ENCODE results near the gene TNFRSF4. TPM values are rescaled to one million over a fixed set of nuclear protein-coding genes. Genes with fewer than 3 reads are reported as not detected.
"Not testable (repeated sequence)": the region's sequence is repeated elsewhere in the genome, so short reads cannot be mapped to it uniquely, and the experiment has no call there.

TNFRSF4 gene
- total RNA-seq, 6 experiments from 2014 or later, result 0.17 TPM; not detected in 5

GRCh38 chr1:1177452-1178206 lies 36.3 kb downstream of the TNFRSF4 start:
- DNase-seq, result no peak
- Mint-ChIP-seq H3K4me3 (no peak overlapping the region), H3K4me1 (ENCODE audit: low read depth) (no peaks in the 10 kb centered on the region), H3K9me3 (no peaks in the 10 kb centered on the region), H3K27ac (no peak overlapping the region), H3K27me3 (ENCODE audit: insufficient read depth) (peaks cover 24% of the 10 kb centered on the region), H3K36me3 (ENCODE audit: low read depth) (no peaks in the 10 kb centered on the region)
- TF ChIP-seq CTCF (IDR thresholded peaks at IDR 0.05), result no peak

- H3K9me3 Mint-ChIP-seq, result no peaks in the 10 kb centered on the region
- no peak for TF ChIP-seq CTCF (IDR thresholded peaks at IDR 0.05)
- H3K4me1 Mint-ChIP-seq (ENCODE audit: low read depth), result no peaks in the 10 kb centered on the region
- no peak overlapping the region for H3K27ac Mint-ChIP-seq
- H3K27me3 Mint-ChIP-seq (ENCODE audit: insufficient read depth), result peaks cover 25% of the 10 kb centered on the region
- H3K36me3 Mint-ChIP-seq (ENCODE audit: low read depth), result no peaks in the 10 kb centered on the region
- DNase-seq, result no peak
- no peak overlapping the region for H3K4me3 Mint-ChIP-seq
Measured at GRCh38 chr1:1176931-1177330, 37.0 kb downstream of the TNFRSF4 start.

- H3K27ac Mint-ChIP-seq; H3K4me3 Mint-ChIP-seq; DNase-seq; H3K9me3 Mint-ChIP-seq; H3K36me3 Mint-ChIP-seq (ENCODE audit: low read depth); H3K4me1 Mint-ChIP-seq (ENCODE audit: low read depth): not testable (repeated sequence)
- peaks cover 26% of the 10 kb centered on the region for H3K27me3 Mint-ChIP-seq (ENCODE audit: insufficient read depth)
Measured at GRCh38 chr1:1176063-1176761, 37.7 kb downstream of the TNFRSF4 start.

GRCh38 chr1:1175221-1176062 lies 38.5 kb downstream of the TNFRSF4 start:
- no peak overlapping the region for H3K4me3 Mint-ChIP-seq
- peaks cover 27% of the 10 kb centered on the region for H3K27me3 Mint-ChIP-seq (ENCODE audit: insufficient read depth)
- H3K9me3 Mint-ChIP-seq, result no peaks in the 10 kb centered on the region
- H3K4me1 Mint-ChIP-seq (ENCODE audit: low read depth), result no peaks in the 10 kb centered on the region
- H3K27ac Mint-ChIP-seq, result no peak overlapping the region
- TF ChIP-seq CTCF (IDR thresholded peaks at IDR 0.05), result no peak
- no peaks in the 10 kb centered on the region for H3K36me3 Mint-ChIP-seq (ENCODE audit: low read depth)
- DNase-seq, result no peak

- Mint-ChIP-seq H3K4me1 (ENCODE audit: low read depth) (no peaks in the 10 kb centered on the region), H3K4me3 (no peak within 1 kb of the TSS), H3K27ac (no peak within 1 kb of the TSS), H3K36me3 (ENCODE audit: low read depth) (no peaks in the 10 kb centered on the region), H3K27me3 (ENCODE audit: insufficient read depth) (peaks cover 30% of the 10 kb centered on the region), H3K9me3 (no peaks in the 10 kb centered on the region)
- TF ChIP-seq CTCF (IDR thresholded peaks at IDR 0.05), result no peak
- DNase-seq, result no peak
Measured at GRCh38 chr1:1173793-1174415, 40.0 kb downstream of the TNFRSF4 start, which contains the start of gene TTLL10. TSS of gene TTLL10 (plus strand) at chr1:1173880. CDS start at chr1:1179216, 5,336 bp downstream.
